Anterior cingulate cortex (tissue), 58 donors: Measurements from ENCODE around the gene SH3TC1.

Source experiments
- DNase-seq, 58 donors: peaks; one replicate each; lab custom pipeline; 2025; lab: John Stamatoyannopoulos, UW

SH3TC1 gene

GRCh38 chr4:8179074-8179473 is 20.0 kb upstream of the SH3TC1 start:
- no peak for DNase-seq

- DNase-seq: no peak
Observed at GRCh38 chr4:8179771-8180170, 19.3 kb upstream of the SH3TC1 start.

- DNase-seq: no peak
Observed at GRCh38 chr4:8180310-8181093, 18.6 kb upstream of the SH3TC1 start.

- no peak for DNase-seq
Observed at GRCh38 chr4:8181119-8181518, 18.0 kb upstream of the SH3TC1 start.

- no peak for DNase-seq
Observed at GRCh38 chr4:8181844-8182243, 17.2 kb upstream of the SH3TC1 start.

GRCh38 chr4:8182294-8182693 is 16.8 kb upstream of the SH3TC1 start:
- no peak for DNase-seq

- no peak for DNase-seq
Observed at GRCh38 chr4:8182858-8183725, 16.0 kb upstream of the SH3TC1 start.

GRCh38 chr4:8184061-8184460 is 15.0 kb upstream of the SH3TC1 start:
- DNase-seq: no peak

- no peak for DNase-seq
Observed at GRCh38 chr4:8185295-8185694, 13.8 kb upstream of the SH3TC1 start.

GRCh38 chr4:8185930-8186329 is 13.2 kb upstream of the SH3TC1 start:
- DNase-seq: no peak

GRCh38 chr4:8188085-8188484 is 11.0 kb upstream of the SH3TC1 start:
- no peak for DNase-seq

GRCh38 chr4:8188743-8189550 is 10.1 kb upstream of the SH3TC1 start:
- DNase-seq: peak in 41 of 58 donors; percentile 14 to 78 (median 43)

GRCh38 chr4:8189551-8190466 is 9.3 kb upstream of the SH3TC1 start:
- DNase-seq: peak in 1 of 58 donors; percentile 54

- peak in 41 of 58 donors; percentile 17 to 79 (median 46) for DNase-seq
Observed at GRCh38 chr4:8191136-8191747, 7.8 kb upstream of the SH3TC1 start.

- DNase-seq: peak in 15 of 58 donors; percentile 14 to 72 (median 24)
Observed at GRCh38 chr4:8192748-8193738, 6.0 kb upstream of the SH3TC1 start.

- DNase-seq: no peak
Observed at GRCh38 chr4:8194306-8195242, 4.5 kb upstream of the SH3TC1 start.

- no peak for DNase-seq
Observed at GRCh38 chr4:8195431-8195830, 3.7 kb upstream of the SH3TC1 start.
